K562 (cell line): ENCODE measurements around the gene RETN. TPM values are rescaled to one million over a fixed set of nuclear protein-coding genes. Genes with fewer than 3 reads are reported as not detected.

Experiments
- ARNT ChIP-seq, 2 experiments: fragments of 450-650 bp; IDR thresholded peaks; 2 replicates each; pipeline ENCODE4 v1.6.1; 2016; ENCODE audit warnings: mild to moderate bottlenecking in 1 of 2
- CBX8 ChIP-seq: fragments of 200-600 bp; sonication (generic); IDR thresholded peaks from 2 replicates; pipeline ENCODE4 v1.6.1; 2012; ENCODE audit warnings: borderline replicate concordance, mixed run types, low read depth, mild to moderate bottlenecking, moderate library complexity, mixed read lengths, low read length, control low read depth, inconsistent platforms; ENCODE audit not compliant: poor library complexity, severe bottlenecking; ENCODE audit errors: extremely low read depth
- HIVEP1 ChIP-seq: fragments of 250-450 bp; sonication (Bioruptor Pico); IDR thresholded peaks from 2 replicates; pipeline ENCODE4 v1.4.0; 2020; ENCODE audit warnings: mild to moderate bottlenecking
- IRF2 ChIP-seq: sonication (generic); formaldehyde crosslinking; IDR thresholded peaks from 2 replicates; pipeline ENCODE4 v1.8.1; 2022; ENCODE audit warnings: mild to moderate bottlenecking, missing genetic modification reagents
- KDM2B ChIP-seq: fragments of 250-450 bp; sonication (Bioruptor Pico); IDR thresholded peaks from 2 replicates; pipeline ENCODE4 v1.8.0; 2021; ENCODE audit warnings: mild to moderate bottlenecking, moderate library complexity
- LCOR ChIP-seq: sonication (generic); formaldehyde crosslinking; IDR thresholded peaks from 2 replicates; pipeline ENCODE4 v1.8.0; 2022; ENCODE audit warnings: mild to moderate bottlenecking, missing genetic modification reagents
- MCM5 ChIP-seq: fragments of 450-650 bp; IDR thresholded peaks from 2 replicates; pipeline ENCODE4 v1.6.1; 2016; ENCODE audit warnings: low read depth
- NCOA1 ChIP-seq: fragments of 450-650 bp; IDR thresholded peaks from 2 replicates; pipeline ENCODE4 v1.6.1; 2016; ENCODE audit warnings: low read depth
- NFIX ChIP-seq: fragments of 250-450 bp; sonication (Bioruptor Pico); IDR thresholded peaks from 2 replicates; pipeline ENCODE4 v1.4.0; 2020; ENCODE audit warnings: low read depth, mild to moderate bottlenecking, moderate library complexity
- NFYB ChIP-seq: IDR thresholded peaks from 2 replicates; pipeline ENCODE4 v1.6.1; 2011; ENCODE audit warnings: mild to moderate bottlenecking, moderate library complexity; ENCODE audit not compliant: insufficient read length; ENCODE audit errors: extremely low read depth
- NONO ChIP-seq, 2 experiments: fragments of 200-400 bp in 1 of 2; fragments of 450-650 bp in 1 of 2; formaldehyde crosslinking in 1 of 2; IDR thresholded peaks; 2 replicates each; pipeline ENCODE4 v1.6.1; 2017; ENCODE audit warnings: low read depth in 2 of 2, mild to moderate bottlenecking in 2 of 2, moderate library complexity in 2 of 2, low read length in 1 of 2
- NR2C2 ChIP-seq, 2 experiments: fragments of 200-800 bp in 1 of 2; sonication (Bioruptor generic) in 1 of 2; sonication (generic) in 1 of 2; formaldehyde crosslinking in 1 of 2; IDR thresholded peaks; 2 replicates each; pipeline versions ENCODE4 v1.6.1 to v1.8.0; 2016 to 2022; ENCODE audit warnings: mild to moderate bottlenecking in 1 of 2, missing compliant biosample characterization in 1 of 2, missing genetic modification characterization in 1 of 2, missing genetic modification reagents in 1 of 2
- PCBP1 ChIP-seq: fragments of 200-400 bp; formaldehyde crosslinking; IDR thresholded peaks from 2 replicates; pipeline ENCODE4 v1.6.1; 2018; ENCODE audit warnings: mild to moderate bottlenecking, low read depth, low read length; ENCODE audit not compliant: poor library complexity, severe bottlenecking
- POU5F1 ChIP-seq: fragments of 150-350 bp; IDR thresholded peaks from 2 replicates; pipeline ENCODE4 v1.6.1; 2014; ENCODE audit warnings: borderline replicate concordance, low read length, low read depth, mild to moderate bottlenecking; ENCODE audit not compliant: partially characterized antibody
- PPARD ChIP-seq: fragments of 250-450 bp; sonication (Bioruptor Pico); IDR thresholded peaks from 2 replicates; pipeline ENCODE4 v1.8.0; 2022; ENCODE audit warnings: inconsistent platforms, mild to moderate bottlenecking, moderate library complexity
- TAF1 ChIP-seq: IDR thresholded peaks from 2 replicates; pipeline ENCODE4 v1.6.1; 2011; ENCODE audit warnings: mild to moderate bottlenecking, low read length, moderate library complexity; ENCODE audit not compliant: insufficient read depth, control insufficient read depth, severe bottlenecking; ENCODE audit errors: extremely low read depth
- THRA ChIP-seq: fragments of 450-650 bp; IDR thresholded peaks from 2 replicates; pipeline ENCODE4 v1.6.1; 2017; ENCODE audit warnings: mild to moderate bottlenecking, moderate library complexity
- ZNF146 ChIP-seq: IDR thresholded peaks from one replicate; pipeline ENCODE4 v1.6.1; 2018; ENCODE audit warnings: missing compliant biosample characterization; ENCODE audit not compliant: unreplicated experiment
- ZNF644 ChIP-seq: fragments of 200-800 bp; sonication (Bioruptor generic); IDR thresholded peaks from 2 replicates; pipeline ENCODE4 v1.6.1; 2016; ENCODE audit warnings: low read depth, missing genetic modification characterization, missing compliant biosample characterization
- ZNF764 ChIP-seq: fragments of 250-450 bp; sonication (Bioruptor Pico); IDR thresholded peaks from 2 replicates; pipeline ENCODE4 v1.4.0; 2020; ENCODE audit warnings: low read depth, mild to moderate bottlenecking, moderate library complexity
- polyA plus RNA-seq, 8 experiments: library from polyadenylated mRNA; depleted of rRNA in 4 of 8; stranded (reverse) in 5 of 8; unstranded in 3 of 8; fragments of >200 nt; fragmentation: Nextera tagmentation in 2 of 8; fragmentation: Illumina TruSeq in 1 of 8; extraction: Ambion mirVana in 2 of 8; extraction: Trizol in 1 of 8; gene quantifications; 2 replicates each; pipeline versions ENCODE4 v1.2.1 to v1.2.3, GENCODE V29; 2011 to 2014; ENCODE audit warnings: inconsistent platforms in 1 of 8, missing spikeins in 1 of 8
- total RNA-seq, 7 experiments: library from RNA; depleted of rRNA in 6 of 7; stranded (reverse); fragments of >200 nt in 6 of 7; fragmentation: Illumina TruSeq in 2 of 7; extraction: Trizol in 2 of 7; gene quantifications; 2 replicates each; pipeline versions ENCODE4 v1.2.1 to v1.2.3, GENCODE V29; 2011 to 2021; ENCODE audit warnings: low replicate concordance in 1 of 7
- TF ChIP-seq, protein P1 (sequence below): fragments of 450-650 bp; IDR thresholded peaks from 2 replicates; pipeline ENCODE4 v1.6.1; 2016; ENCODE audit warnings: low read depth, mild to moderate bottlenecking, moderate library complexity

Gene RETN
- total and polyA plus RNA-seq, 9 of the 15 experiments (the other 6 are each of a cell fraction or from before 2014, with no cell fraction given): not detected

GRCh38 chr19:7629347-7630054 lies 39.3 kb upstream of the RETN start, which contains the start of the genes PET100 and XAB2 (continued):
- TF ChIP-seq TAF1 (peak; percentile 78), CBX8 (no peak), ARNT (IDR thresholded peaks at IDR 0.05) (peak in 1 of 2 experiments; percentile 49; a peak in 1 of 4 replicates), ZNF644 (no peak), NFYB (peak; percentile 75), NONO (IDR thresholded peaks at IDR 0.05; ENCODE audit: low read depth in 2 of 2, low read length in 1 of 2) (no peak), MCM5 (no peak), PCBP1 (no peak), NFIX (CRISPR knock-in tag) (no peak), NCOA1 (0 out of 2 replicates have a peak, but pooled peaks have one; percentile 16), LCOR (no peak), PPARD (CRISPR knock-in tag) (no peak), ZNF764 (CRISPR knock-in tag) (no peak), NR2C2 (CRISPR knock-in tag; IDR thresholded peaks at IDR 0.05) (peak; percentile 61; the same call in 1 of the 2 replicates), NR2C2 (tag; IDR thresholded peaks at IDR 0.05) (peak; percentile 90), KDM2B (no peak), POU5F1 (peak; percentile 28), ZNF146 (no peak), IRF2 (CRISPR knock-in tag) (no peak), HIVEP1 (CRISPR knock-in tag) (no peak), THRA (no peak)
- TF ChIP-seq, protein P1, sequence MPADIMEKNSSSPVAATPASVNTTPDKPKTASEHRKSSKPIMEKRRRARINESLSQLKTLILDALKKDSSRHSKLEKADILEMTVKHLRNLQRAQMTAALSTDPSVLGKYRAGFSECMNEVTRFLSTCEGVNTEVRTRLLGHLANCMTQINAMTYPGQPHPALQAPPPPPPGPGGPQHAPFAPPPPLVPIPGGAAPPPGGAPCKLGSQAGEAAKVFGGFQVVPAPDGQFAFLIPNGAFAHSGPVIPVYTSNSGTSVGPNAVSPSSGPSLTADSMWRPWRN: no peak
